BLaER1 (cell line): ENCODE measurements around the gene CCP110.

Source experiments
- H3K27ac ChIP-seq: shearing (Covaris generic); formaldehyde crosslinking; 2 replicates; pipeline ENCODE4 v1.8.1; 2022
- H3K27me3 ChIP-seq: shearing (Covaris generic); formaldehyde crosslinking; 2 replicates; pipeline ENCODE4 v1.8.1; 2022
- H3K36me3 ChIP-seq: shearing (Covaris generic); formaldehyde crosslinking; 2 replicates; pipeline ENCODE4 v1.8.1; 2022
- H3K4me1 ChIP-seq: shearing (Covaris generic); formaldehyde crosslinking; 2 replicates; pipeline ENCODE4 v1.8.1; 2022
- H3K4me2 ChIP-seq: shearing (Covaris generic); formaldehyde crosslinking; 2 replicates; pipeline ENCODE4 v1.8.1; 2022
- H3K4me3 ChIP-seq: shearing (Covaris generic); formaldehyde crosslinking; 2 replicates; pipeline ENCODE4 v1.8.1; 2022
- H3K9ac ChIP-seq: shearing (Covaris generic); formaldehyde crosslinking; 2 replicates; pipeline ENCODE4 v1.8.1; 2022
- H3K9me3 ChIP-seq: shearing (Covaris generic); formaldehyde crosslinking; 2 replicates; pipeline ENCODE4 v1.8.1; 2022
- H4K20me1 ChIP-seq: shearing (Covaris generic); formaldehyde crosslinking; 2 replicates; pipeline ENCODE4 v1.8.1; 2022
- Cebpa-rat ChIP-seq: shearing (Covaris generic); IDR thresholded peaks from 2 replicates; pipeline ENCODE4 v1.8.1; 2022

The CCP110 gene

DNA sequence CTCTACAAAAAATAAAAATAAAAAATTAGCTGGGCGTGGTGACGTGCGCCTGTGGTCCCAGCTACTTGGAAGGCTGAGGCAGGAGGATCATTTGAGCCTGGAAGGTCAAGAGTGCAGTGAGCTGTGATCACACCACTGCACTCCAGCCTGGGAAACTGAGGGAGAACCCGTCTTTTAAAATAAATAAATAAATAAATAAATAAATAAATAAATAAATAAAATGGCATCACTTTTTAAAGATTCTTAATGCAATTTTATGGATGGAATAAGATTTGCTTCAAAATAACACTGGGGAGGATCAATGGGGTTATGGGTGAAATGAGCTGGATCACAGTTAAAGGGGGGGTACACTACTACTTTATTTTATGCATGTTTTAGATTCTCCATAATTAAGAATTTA lies 16.8 kb upstream of the CCP110 start:
- H3K4me2 ChIP-seq, result no peak overlapping the region
- H3K9me3 ChIP-seq, result no peaks in the 10 kb centered on the region
- no peaks in the 10 kb centered on the region for H3K4me1 ChIP-seq
- no peak overlapping the region for H3K27ac ChIP-seq
- H3K36me3 ChIP-seq, result peaks cover 90% of the 10 kb centered on the region
- no peaks in the 10 kb centered on the region for H3K27me3 ChIP-seq
- no peak overlapping the region for H3K9ac ChIP-seq
- TF ChIP-seq Cebpa-rat, result no peak
- no peak overlapping the region for H3K4me3 ChIP-seq
- H4K20me1 ChIP-seq, result no peaks in the 10 kb centered on the region

DNA sequence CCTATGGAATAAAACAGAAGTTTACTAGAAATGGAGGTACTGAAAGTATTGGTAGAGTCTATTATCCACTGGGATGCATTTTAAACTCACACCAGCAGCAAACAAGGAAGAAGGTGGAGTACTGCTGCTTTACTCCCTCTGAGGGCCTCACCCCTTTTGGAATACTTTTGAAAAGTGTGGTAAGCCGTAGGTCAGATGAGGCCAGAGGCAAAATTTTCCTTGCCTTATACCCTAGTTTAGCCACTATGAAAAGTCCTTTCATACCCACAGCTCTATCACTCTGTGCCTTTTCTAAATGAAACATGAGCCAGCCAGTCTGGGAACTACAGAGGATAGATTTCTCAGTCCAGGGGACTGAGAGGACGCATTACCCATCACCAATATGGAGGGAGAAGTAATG lies 15.9 kb upstream of the CCP110 start:
- Histone ChIP-seq H3K27me3 (no peaks in the 10 kb centered on the region), H3K27ac (no peak overlapping the region), H3K9me3 (no peaks in the 10 kb centered on the region), H3K4me2 (no peak overlapping the region), H3K4me1 (no peaks in the 10 kb centered on the region), H3K4me3 (no peak overlapping the region), H3K9ac (no peak overlapping the region), H4K20me1 (no peaks in the 10 kb centered on the region), H3K36me3 (peaks cover 87% of the 10 kb centered on the region)
- TF ChIP-seq Cebpa-rat, result no peak

DNA sequence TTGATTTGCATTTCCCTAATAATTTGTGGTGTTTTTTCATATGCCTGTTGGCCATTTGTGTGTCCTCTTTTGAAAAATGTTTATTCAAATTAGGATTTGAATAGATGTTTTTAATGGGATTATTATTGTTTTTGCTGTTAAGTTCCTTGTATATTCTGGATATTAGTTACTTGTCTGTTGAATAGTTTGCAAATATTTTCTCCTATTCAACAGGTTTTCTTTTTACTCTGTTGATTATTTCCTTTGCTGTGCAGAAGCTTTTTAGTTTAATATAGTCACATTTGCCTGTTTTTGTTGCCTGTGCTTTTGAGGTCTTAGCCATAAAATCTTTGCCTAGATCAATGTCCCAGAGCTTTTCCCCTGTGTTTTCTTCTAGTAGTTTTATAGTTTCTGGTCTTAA lies 11.4 kb upstream of the CCP110 start:
- H3K4me2 ChIP-seq, result no peak overlapping the region
- no peaks in the 10 kb centered on the region for H3K4me1 ChIP-seq
- H3K27me3 ChIP-seq, result no peaks in the 10 kb centered on the region
- no peak overlapping the region for H3K9ac ChIP-seq
- H3K27ac ChIP-seq, result no peak overlapping the region
- no peak overlapping the region for H3K4me3 ChIP-seq
- H4K20me1 ChIP-seq, result no peaks in the 10 kb centered on the region; the same call in 1 of the 2 replicates
- no peak for TF ChIP-seq Cebpa-rat
- H3K36me3 ChIP-seq, result peaks cover 84% of the 10 kb centered on the region
- H3K9me3 ChIP-seq, result no peaks in the 10 kb centered on the region

DNA sequence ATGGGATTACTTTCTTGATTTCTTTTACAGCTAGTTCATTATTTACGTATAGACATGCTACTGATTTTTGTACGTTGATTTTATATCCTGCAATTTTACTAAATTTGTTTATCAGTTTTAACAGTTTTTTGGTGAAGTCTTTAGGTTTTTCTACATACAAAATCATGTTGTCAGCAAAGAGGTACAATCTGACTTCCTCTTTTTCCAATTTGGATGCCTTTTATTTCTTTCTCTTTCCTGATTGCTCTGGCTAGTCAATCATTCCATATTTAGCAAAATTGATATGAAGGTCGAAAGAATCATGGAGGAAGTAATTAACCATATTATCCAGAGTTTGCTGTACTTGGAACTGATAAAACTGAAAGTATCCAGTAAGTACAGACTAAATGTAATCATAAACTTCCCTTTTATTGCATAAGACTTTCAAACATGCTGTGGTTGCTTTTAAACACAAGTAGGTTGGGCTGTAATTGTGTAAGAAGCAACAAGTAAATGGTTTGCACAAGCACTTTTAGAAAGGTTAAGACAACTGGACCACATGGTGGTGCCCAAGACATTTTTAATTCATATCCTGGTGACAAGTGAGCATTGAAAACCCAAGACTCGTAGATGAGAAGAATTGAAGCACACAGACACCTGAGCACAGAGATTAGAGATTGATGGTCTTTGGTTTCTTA lies 10.2 kb upstream of the CCP110 start:
- Histone ChIP-seq H3K9ac (no peak overlapping the region), H3K4me1 (no peaks in the 10 kb centered on the region), H3K27ac (no peak overlapping the region), H3K4me2 (no peak overlapping the region), H3K4me3 (no peak overlapping the region), H3K27me3 (no peaks in the 10 kb centered on the region), H3K36me3 (peaks cover 79% of the 10 kb centered on the region), H4K20me1 (no peaks in the 10 kb centered on the region; the same call in 1 of the 2 replicates), H3K9me3 (no peaks in the 10 kb centered on the region)
- TF ChIP-seq Cebpa-rat, result no peak

DNA sequence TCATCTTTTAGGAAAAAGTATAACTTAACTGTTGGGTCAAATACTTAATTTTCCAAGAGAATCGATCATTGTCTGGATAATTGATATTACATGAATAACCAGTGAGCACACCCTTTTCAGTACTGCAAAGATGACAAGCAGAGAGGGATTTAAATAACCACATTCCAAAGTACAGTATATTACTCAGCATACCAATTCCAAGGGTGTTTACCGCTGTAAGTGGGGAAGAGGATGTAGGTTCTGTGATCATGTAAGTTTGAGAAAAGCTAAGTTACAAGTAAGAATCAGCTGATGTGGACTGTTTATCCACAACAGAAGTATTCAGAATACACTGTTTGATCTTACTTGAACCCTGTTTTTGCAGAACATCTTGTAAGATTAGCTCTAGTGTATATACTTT lies 8.0 kb upstream of the CCP110 start:
- Histone ChIP-seq H3K27ac (no peak overlapping the region), H3K4me1 (peaks cover 20% of the 10 kb centered on the region), H3K36me3 (peaks cover 62% of the 10 kb centered on the region), H3K27me3 (no peaks in the 10 kb centered on the region), H3K9me3 (no peaks in the 10 kb centered on the region), H3K9ac (no peak overlapping the region), H3K4me2 (no peak overlapping the region), H3K4me3 (no peak overlapping the region), H4K20me1 (peaks cover 14% of the 10 kb centered on the region; the same call in 1 of the 2 replicates)
- TF ChIP-seq Cebpa-rat, result no peak

DNA sequence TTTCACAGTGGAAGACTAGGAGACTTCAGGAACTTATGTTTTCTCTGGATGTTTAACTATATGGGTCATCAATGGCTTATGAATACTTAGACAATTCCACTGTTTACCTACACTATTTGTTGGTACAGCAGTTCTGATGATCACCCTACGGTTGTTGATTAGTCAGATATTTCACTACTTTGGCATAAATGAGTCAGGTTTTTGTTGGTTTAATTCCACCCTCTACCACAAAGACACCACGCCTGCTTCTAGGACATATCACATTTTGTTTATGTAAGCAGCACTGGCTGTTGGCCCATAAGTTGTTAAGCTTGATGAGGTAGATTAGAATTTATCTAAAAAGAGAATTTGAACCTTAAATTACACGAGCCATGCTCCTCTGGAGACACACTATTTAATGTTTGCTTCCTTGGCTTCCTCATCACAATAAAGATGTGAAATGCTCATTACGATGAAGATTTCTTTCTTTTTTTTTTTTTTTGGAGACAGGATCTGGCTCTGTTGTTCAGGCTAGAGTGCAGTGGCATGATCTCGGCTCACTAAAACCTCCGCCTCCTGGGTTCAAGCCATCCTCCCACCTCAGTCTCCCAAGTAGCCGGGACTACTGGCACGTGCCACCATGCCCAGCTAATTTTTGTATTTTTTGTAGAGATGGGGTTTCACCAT lies 6.2 kb upstream of the CCP110 start:
- no peak overlapping the region for H3K4me3 ChIP-seq
- peaks cover 55% of the 10 kb centered on the region for H3K36me3 ChIP-seq
- no peaks in the 10 kb centered on the region for H3K27me3 ChIP-seq
- no peak for TF ChIP-seq Cebpa-rat
- H3K27ac ChIP-seq, result no peak overlapping the region
- H4K20me1 ChIP-seq, result peaks cover 16% of the 10 kb centered on the region; the same call in 1 of the 2 replicates
- H3K4me1 ChIP-seq, result peaks cover 29% of the 10 kb centered on the region
- H3K4me2 ChIP-seq, result no peak overlapping the region
- H3K9ac ChIP-seq, result no peak overlapping the region
- H3K9me3 ChIP-seq, result no peaks in the 10 kb centered on the region

DNA sequence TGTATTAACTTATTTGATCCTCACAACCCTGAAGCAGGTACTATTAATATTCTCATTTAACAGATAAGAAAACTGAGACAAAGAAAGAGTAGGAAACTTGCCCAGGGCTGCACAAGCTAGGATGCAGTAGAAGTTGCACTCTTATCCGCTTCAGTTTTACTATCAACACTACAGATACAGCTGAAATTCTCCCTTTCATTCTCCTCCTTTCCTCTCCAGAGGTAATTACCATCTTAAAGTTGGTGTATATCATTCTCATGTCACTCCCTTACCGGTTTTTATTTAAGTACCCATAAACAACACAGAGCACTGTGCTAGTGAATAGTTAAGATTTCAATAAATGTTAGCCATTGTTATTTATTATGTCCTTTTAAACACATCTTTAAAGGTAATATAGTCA lies 5.4 kb upstream of the CCP110 start:
- H3K36me3 ChIP-seq, result peaks cover 48% of the 10 kb centered on the region
- no peak overlapping the region for H3K9ac ChIP-seq
- H3K27me3 ChIP-seq, result no peaks in the 10 kb centered on the region
- no peak for TF ChIP-seq Cebpa-rat
- no peak overlapping the region for H3K4me2 ChIP-seq
- peaks cover 16% of the 10 kb centered on the region; the same call in 1 of the 2 replicates for H4K20me1 ChIP-seq
- no peak overlapping the region for H3K4me3 ChIP-seq
- no peak overlapping the region for H3K27ac ChIP-seq
- peaks cover 38% of the 10 kb centered on the region for H3K4me1 ChIP-seq
- no peaks in the 10 kb centered on the region for H3K9me3 ChIP-seq

DNA sequence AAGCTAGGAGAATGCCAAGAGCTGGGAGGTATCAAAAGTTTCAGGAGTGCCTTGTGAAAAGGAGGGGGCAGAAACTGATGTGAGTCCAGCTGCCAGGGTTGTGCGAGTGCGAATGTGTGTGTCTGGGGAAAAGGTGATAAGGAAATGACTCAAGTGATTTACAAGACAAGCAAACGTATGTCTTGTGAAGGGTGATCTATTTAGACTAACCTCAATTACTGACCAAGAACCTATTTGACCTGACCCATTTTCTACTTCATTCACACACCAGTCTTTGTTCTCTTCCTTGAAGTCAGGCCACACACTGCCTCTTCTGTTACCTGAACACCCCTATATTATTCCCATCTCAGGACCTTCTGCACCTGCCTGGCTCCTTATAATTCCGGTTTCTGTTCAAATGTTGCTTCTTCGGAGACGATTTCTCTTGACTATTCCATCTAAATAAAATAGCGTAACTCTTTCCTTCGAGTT lies 2.8 kb upstream of the CCP110 start:
- peaks cover 16% of the 10 kb centered on the region; the same call in 1 of the 2 replicates for H4K20me1 ChIP-seq
- TF ChIP-seq Cebpa-rat, result no peak
- peaks cover 25% of the 10 kb centered on the region for H3K36me3 ChIP-seq
- peaks cover 52% of the 10 kb centered on the region for H3K4me1 ChIP-seq
- peak overlapping the region; percentile 88 for H3K9ac ChIP-seq
- H3K27ac ChIP-seq, result peak overlapping the region; percentile 80
- no peaks in the 10 kb centered on the region for H3K9me3 ChIP-seq
- H3K4me3 ChIP-seq, result peak overlapping the region; percentile 94
- H3K27me3 ChIP-seq, result no peaks in the 10 kb centered on the region
- peak overlapping the region; percentile 91 for H3K4me2 ChIP-seq

DNA sequence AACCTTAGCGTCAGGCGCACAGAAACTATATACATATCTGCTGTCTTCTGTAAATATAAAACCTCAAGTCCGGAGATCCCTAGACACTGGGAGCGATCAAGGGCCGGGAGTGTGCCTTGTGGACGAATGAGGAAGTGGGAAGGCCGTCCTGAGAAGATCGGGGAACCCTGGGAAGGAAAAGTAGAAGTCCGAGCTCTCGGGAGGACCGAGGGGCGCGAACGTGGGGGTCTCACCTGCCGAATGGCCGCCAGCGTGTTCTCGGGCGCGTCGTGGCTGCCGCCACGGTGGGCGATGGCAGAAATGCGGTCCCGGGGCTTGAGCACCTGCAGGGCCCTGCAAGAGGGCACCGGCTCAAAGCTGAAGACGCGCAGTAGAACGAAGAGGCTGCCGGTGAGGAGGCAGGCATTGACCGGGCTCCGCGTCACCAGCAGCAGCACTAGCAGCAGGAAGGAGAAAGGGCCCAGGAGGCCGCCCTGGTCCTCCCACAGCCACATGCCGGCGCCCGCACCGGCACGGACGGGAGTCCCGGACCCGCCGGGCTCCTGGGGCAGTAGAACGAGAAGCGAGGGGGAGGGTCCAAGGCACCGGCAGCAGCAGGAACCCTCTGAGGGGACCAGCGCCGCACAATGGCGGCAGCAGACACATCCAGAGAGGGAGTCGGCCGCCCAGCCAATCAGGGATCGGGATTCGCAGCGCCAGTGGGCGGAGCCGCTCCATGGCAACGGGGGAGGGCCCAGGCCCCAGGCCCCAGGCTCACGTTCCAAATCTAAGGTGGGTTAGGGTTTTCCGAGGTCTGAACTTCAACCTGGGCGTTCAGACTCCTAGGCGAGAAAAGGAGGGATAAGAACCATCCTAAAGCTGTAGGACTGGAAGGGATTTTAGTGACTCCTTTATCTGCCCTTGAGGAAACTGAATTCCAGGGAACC lies 2.0 kb upstream of the CCP110 start, which contains the start of gene GDE1:
Gene GDE1 (minus strand): TSS at position 628 of the 926 bp plus-strand sequence. CDS start 134 bp downstream, at position 494.
- H3K4me2 ChIP-seq, result peak within 1 kb of the TSS; percentile 91
- peak within 1 kb of the TSS; percentile 94 for H3K4me3 ChIP-seq
- peak within 1 kb of the TSS; percentile 88 for H3K9ac ChIP-seq
- peaks cover 57% of the 10 kb centered on the region for H3K4me1 ChIP-seq
- H4K20me1 ChIP-seq, result peaks cover 16% of the 10 kb centered on the region; the same call in 1 of the 2 replicates
- H3K27me3 ChIP-seq, result no peaks in the 10 kb centered on the region
- no peak for TF ChIP-seq Cebpa-rat
- H3K9me3 ChIP-seq, result no peaks in the 10 kb centered on the region
- H3K36me3 ChIP-seq, result peaks cover 16% of the 10 kb centered on the region
- H3K27ac ChIP-seq, result peak within 1 kb of the TSS; percentile 80
